GM12874 (cell line): ENCODE data around the gene PLPPR1.

Experiments
- CTCF ChIP-seq: IDR thresholded peaks from 2 replicates; pipeline ENCODE4 v1.5.1; 2011; ENCODE audit warnings: low read depth, mild to moderate bottlenecking, control low read depth, low read length, moderate library complexity; ENCODE audit not compliant: insufficient read depth

PLPPR1 gene

GRCh38 chr9:101235105-101235866 lies 206.8 kb downstream of the PLPPR1 start:
- peak; percentile 38; the same call in 1 of the 2 replicates for TF ChIP-seq CTCF

GRCh38 chr9:101242651-101243050 lies 214.1 kb downstream of the PLPPR1 start:
- no peak for TF ChIP-seq CTCF

GRCh38 chr9:101246691-101247090 lies 218.2 kb downstream of the PLPPR1 start:
- TF ChIP-seq CTCF = no peak

- TF ChIP-seq CTCF = no peak
Observed at GRCh38 chr9:101247297-101247696, 218.8 kb downstream of the PLPPR1 start.

- no peak for TF ChIP-seq CTCF
Observed at GRCh38 chr9:101254733-101255433, 226.4 kb downstream of the PLPPR1 start.

- TF ChIP-seq CTCF = no peak
Observed at GRCh38 chr9:101264727-101265126, 236.2 kb downstream of the PLPPR1 start.

- no peak for TF ChIP-seq CTCF
Observed at GRCh38 chr9:101265261-101265660, 236.7 kb downstream of the PLPPR1 start.
